Hepatocyte (in vitro differentiated cells): ENCODE data around the gene TNF. TPM values are rescaled to one million over a fixed set of nuclear protein-coding genes. Genes with fewer than 3 reads are reported as not detected.

Experiments
- DNase-seq: peaks from one replicate; pipeline ENCODE4 v3.0.0-alpha.2; 2016; ENCODE audit warnings: low spot score
- H2AFZ ChIP-seq: fragments of 200-600 bp; sonication (generic); 2 replicates; pipeline ENCODE4 v1.6.0; 2016; ENCODE audit warnings: antibody characterized with exemption, mild to moderate bottlenecking
- H3K27ac ChIP-seq: fragments of 200-600 bp; sonication (generic); 2 replicates; pipeline ENCODE4 v1.5.1; 2016; ENCODE audit warnings: mild to moderate bottlenecking
- H3K27me3 ChIP-seq: fragments of 200-600 bp; sonication (generic); 2 replicates; pipeline ENCODE4 v1.6.1; 2016
- H3K36me3 ChIP-seq: fragments of 200-600 bp; sonication (generic); replicated peaks from 2 replicates; pipeline ENCODE4 v1.5.1; 2016; ENCODE audit warnings: low read depth; ENCODE audit not compliant: insufficient read depth
- H3K4me1 ChIP-seq: fragments of 200-600 bp; sonication (generic); 2 replicates; pipeline ENCODE4 v1.5.1; 2016; ENCODE audit warnings: mild to moderate bottlenecking, moderate library complexity; ENCODE audit not compliant: insufficient read depth
- H3K4me2 ChIP-seq: fragments of 200-600 bp; sonication (generic); 2 replicates; pipeline ENCODE4 v1.6.0; 2016
- H3K4me3 ChIP-seq: fragments of 200-600 bp; sonication (generic); 2 replicates; pipeline ENCODE4 v1.5.1; 2016; ENCODE audit warnings: mild to moderate bottlenecking
- H3K79me2 ChIP-seq: fragments of 200-600 bp; sonication (generic); 2 replicates; pipeline ENCODE4 v1.6.0; 2017; ENCODE audit warnings: mild to moderate bottlenecking
- H3K9me2 ChIP-seq: fragments of 200-600 bp; sonication (generic); replicated peaks from 2 replicates; pipeline ENCODE4 v1.6.0; 2017; ENCODE audit warnings: mild to moderate bottlenecking; ENCODE audit not compliant: insufficient read depth
- H3K9me3 ChIP-seq: fragments of 200-600 bp; sonication (generic); 2 replicates; pipeline ENCODE4 v1.5.1; 2016; ENCODE audit warnings: low read depth, mild to moderate bottlenecking
- H4K20me1 ChIP-seq: fragments of 200-600 bp; sonication (generic); 2 replicates; pipeline ENCODE4 v1.6.0; 2016; ENCODE audit warnings: mild to moderate bottlenecking; ENCODE audit not compliant: insufficient read depth, poor library complexity, severe bottlenecking
- EZH2 ChIP-seq: fragments of 200-600 bp; sonication (generic); IDR thresholded peaks from 2 replicates; pipeline ENCODE4 v1.6.1; 2016; ENCODE audit warnings: antibody characterized with exemption, mild to moderate bottlenecking, borderline replicate concordance
- EZH2phosphoT487 ChIP-seq: fragments of 200-600 bp; sonication (generic); IDR thresholded peaks from one replicate; pipeline ENCODE4 v1.6.1; 2018; ENCODE audit warnings: antibody characterized with exemption, mild to moderate bottlenecking, low read depth, moderate library complexity; ENCODE audit not compliant: unreplicated experiment, severe bottlenecking
- WGBS: methylation state at CpG from one replicate; pipeline ENCODE4 v1.1.6; 2016; ENCODE audit warnings: low lambda C conversion rate; ENCODE audit errors: missing lambda C conversion rate; 5-methylcytosine and 5-hydroxymethylcytosine counted together
- polyA plus RNA-seq: library from polyadenylated mRNA; unstranded; fragments of >200 nt; fragmentation: Nextera tagmentation; extraction: Ambion mirVana; gene quantifications from 2 replicates; pipeline ENCODE4 v1.2.1, GENCODE V29; 2016
- total RNA-seq: library from RNA; depleted of rRNA; stranded (reverse); fragments of >200 nt; gene quantifications from 2 replicates; pipeline ENCODE4 v1.2.3, GENCODE V29; 2014
- TF ChIP-seq, protein P1 (sequence below): fragments of 200-600 bp; sonication (generic); IDR thresholded peaks from 2 replicates; pipeline ENCODE4 v1.5.1; 2016; ENCODE audit warnings: antibody characterized with exemption, mild to moderate bottlenecking; ENCODE audit not compliant: poor library complexity

The TNF gene
- total and polyA plus RNA-seq, 2 experiments from 2014 or later: 0.63 to 0.91 TPM

DNA sequence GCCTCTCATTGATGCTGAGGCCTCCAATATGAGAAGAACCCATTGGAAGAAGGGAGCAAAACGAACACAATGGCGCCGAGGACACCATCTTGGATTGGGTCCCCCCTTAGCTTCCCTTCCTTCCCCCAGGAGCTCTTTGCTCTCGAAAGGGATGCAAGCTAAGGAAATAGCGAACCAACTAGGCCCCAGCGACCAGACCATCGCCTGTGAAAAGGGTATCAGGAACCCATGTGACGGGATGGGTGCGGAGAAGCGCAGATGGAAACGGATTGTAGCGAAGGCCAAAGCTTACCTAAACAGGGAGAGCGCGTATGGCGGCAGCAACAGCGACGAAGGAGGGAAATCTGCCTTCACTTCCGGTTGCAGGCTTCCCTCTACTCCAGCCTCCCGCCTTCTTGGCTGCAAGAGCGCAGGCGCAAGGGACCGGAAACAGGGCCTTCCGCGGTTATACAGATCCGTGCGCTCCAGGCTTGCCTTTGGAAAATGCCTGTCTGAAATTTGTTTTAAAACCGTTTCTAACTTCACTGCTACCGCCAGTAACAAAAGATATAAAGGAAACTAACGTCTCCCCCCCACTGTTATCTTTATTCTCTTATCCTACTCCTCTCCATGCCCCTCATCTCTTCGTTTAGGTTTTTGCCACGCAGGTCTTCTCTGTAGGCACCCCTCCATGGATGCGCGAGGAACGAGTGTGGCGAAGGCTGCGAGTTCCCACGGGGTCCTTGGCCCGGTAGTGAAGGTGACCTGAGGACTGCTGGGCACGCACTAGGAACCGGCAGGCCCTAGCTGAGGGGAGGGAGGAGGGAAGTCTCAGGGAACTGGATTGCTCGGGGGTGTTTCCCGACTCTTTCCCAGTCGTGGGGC lies 33.5 kb upstream of the TNF start, which contains the start of gene DDX39B:
Gene DDX39B (minus strand): TSS at position 346 of the 864 bp plus-strand sequence. CDS start 1,471 bp downstream, outside the sequence.
- no peaks in the 10 kb centered on the region for H3K27me3 ChIP-seq
- H3K79me2 ChIP-seq: peaks cover 61% of the 10 kb centered on the region
- peak within 1 kb of the TSS; percentile 99 for H3K27ac ChIP-seq
- H3K36me3 ChIP-seq: no peaks in the 10 kb centered on the region
- peak within 1 kb of the TSS; percentile 86 for H3K4me2 ChIP-seq
- peaks cover 19% of the 10 kb centered on the region for H3K4me1 ChIP-seq
- H3K9me3 ChIP-seq: no peaks in the 10 kb centered on the region
- TF ChIP-seq, protein P1, sequence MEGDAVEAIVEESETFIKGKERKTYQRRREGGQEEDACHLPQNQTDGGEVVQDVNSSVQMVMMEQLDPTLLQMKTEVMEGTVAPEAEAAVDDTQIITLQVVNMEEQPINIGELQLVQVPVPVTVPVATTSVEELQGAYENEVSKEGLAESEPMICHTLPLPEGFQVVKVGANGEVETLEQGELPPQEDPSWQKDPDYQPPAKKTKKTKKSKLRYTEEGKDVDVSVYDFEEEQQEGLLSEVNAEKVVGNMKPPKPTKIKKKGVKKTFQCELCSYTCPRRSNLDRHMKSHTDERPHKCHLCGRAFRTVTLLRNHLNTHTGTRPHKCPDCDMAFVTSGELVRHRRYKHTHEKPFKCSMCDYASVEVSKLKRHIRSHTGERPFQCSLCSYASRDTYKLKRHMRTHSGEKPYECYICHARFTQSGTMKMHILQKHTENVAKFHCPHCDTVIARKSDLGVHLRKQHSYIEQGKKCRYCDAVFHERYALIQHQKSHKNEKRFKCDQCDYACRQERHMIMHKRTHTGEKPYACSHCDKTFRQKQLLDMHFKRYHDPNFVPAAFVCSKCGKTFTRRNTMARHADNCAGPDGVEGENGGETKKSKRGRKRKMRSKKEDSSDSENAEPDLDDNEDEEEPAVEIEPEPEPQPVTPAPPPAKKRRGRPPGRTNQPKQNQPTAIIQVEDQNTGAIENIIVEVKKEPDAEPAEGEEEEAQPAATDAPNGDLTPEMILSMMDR: no peak
- TF ChIP-seq EZH2phosphoT487 (no peak), EZH2 (no peak)
- peak; percentile 98 for DNase-seq
- H4K20me1 ChIP-seq: peaks cover 43% of the 10 kb centered on the region
- H3K4me3 ChIP-seq: peak within 1 kb of the TSS; percentile 56
- 2% methylated on average over 43 of the region's 43 CpGs for WGBS
- peak within 1 kb of the TSS; percentile 81 for H2AFZ ChIP-seq
- no peaks in the 10 kb centered on the region for H3K9me2 ChIP-seq

DNA sequence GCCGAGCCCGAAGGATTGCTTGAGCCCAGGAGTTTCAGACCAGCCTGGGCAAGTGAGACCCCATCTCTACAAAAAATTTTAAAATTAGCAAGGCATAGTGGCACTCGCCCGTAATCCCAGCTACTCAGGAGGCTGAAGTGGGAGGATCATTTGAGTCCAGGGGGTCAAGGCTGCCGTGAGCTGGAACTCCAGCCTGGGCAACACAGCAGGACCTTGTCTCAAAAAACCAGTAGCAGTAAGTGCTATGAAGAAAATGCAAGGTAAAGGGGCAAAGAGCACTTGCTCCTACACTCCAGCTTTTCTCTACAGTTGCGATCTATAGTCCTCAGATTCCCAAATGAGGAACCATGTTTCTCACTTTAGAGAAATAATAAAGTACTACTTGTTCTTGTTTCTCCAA lies 31.7 kb upstream of the TNF start:
- H3K4me1 ChIP-seq: peaks cover 27% of the 10 kb centered on the region
- H2AFZ ChIP-seq: no peak overlapping the region
- H3K4me3 ChIP-seq: no peak overlapping the region
- no peak for DNase-seq
- H3K4me2 ChIP-seq: no peak overlapping the region
- H4K20me1 ChIP-seq: peaks cover 26% of the 10 kb centered on the region
- H3K79me2 ChIP-seq: peaks cover 54% of the 10 kb centered on the region
- H3K27ac ChIP-seq: no peak overlapping the region
- no peaks in the 10 kb centered on the region for H3K9me3 ChIP-seq
- no peaks in the 10 kb centered on the region for H3K9me2 ChIP-seq
- TF ChIP-seq EZH2: no peak
- TF ChIP-seq, protein P1: no peak
- TF ChIP-seq EZH2phosphoT487: no peak
- no peaks in the 10 kb centered on the region for H3K36me3 ChIP-seq
- no peaks in the 10 kb centered on the region for H3K27me3 ChIP-seq
- 95% methylated on average over 6 of the region's 6 CpGs for WGBS

DNA sequence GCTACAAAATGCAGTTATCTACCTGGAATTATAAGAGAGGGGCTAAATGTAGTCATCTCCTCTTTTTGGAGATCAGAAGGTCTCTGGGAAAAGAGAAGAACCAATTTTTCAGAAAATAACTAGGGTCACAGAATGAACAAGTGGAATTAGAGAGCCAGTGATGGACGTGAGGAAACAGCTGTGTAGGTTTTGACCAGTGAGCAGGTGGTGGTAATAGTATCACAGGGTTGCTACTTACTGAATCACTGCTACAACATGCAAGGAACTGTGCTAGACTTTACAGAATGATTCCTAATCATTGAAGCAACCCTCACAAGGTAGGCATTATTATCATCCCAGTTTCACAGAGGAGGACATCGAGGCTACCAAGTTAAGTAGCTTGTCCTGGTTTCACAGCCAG lies 30.7 kb upstream of the TNF start:
- Histone ChIP-seq H3K4me2 (no peak overlapping the region), H3K36me3 (no peaks in the 10 kb centered on the region), H3K4me1 (peaks cover 18% of the 10 kb centered on the region), H3K4me3 (no peak overlapping the region), H3K27ac (no peak overlapping the region), H2AFZ (no peak overlapping the region), H4K20me1 (peaks cover 15% of the 10 kb centered on the region), H3K9me2 (no peaks in the 10 kb centered on the region), H3K79me2 (peaks cover 54% of the 10 kb centered on the region), H3K27me3 (no peaks in the 10 kb centered on the region), H3K9me3 (no peaks in the 10 kb centered on the region)
- WGBS: 83% methylated on average over 2 of the region's 2 CpGs
- TF ChIP-seq EZH2: no peak
- no peak for TF ChIP-seq EZH2phosphoT487
- TF ChIP-seq, protein P1: no peak
- DNase-seq: no peak
